H1 (cell line): ENCODE measurements around the gene LGALS1.

Experiments
- BRCA1 ChIP-seq: IDR thresholded peaks from 2 replicates; pipeline ENCODE4 v1.6.1; 2012; ENCODE audit warnings: low read depth, low read length, improper control_type of control experiment
- CTCF ChIP-seq, 3 experiments: IDR thresholded peaks; 1 replicate in 2 of 3; 2 replicates in 1 of 3; pipeline versions ENCODE4 v1.5.1 to v1.6.1; 2011; ENCODE audit warnings: low read length in 3 of 3, mild to moderate bottlenecking in 3 of 3, inconsistent platforms in 2 of 3, low read depth in 1 of 3, moderate library complexity in 1 of 3; ENCODE audit not compliant: insufficient read depth in 1 of 3; ENCODE audit errors: control extremely low read depth in 1 of 3
- EP300 ChIP-seq, 2 experiments: IDR thresholded peaks; 1 replicate in 1 of 2; 2 replicates in 1 of 2; pipeline ENCODE4 v1.6.1; 2011 to 2012; ENCODE audit warnings: low read depth in 2 of 2, low read length in 2 of 2, mild to moderate bottlenecking in 2 of 2, borderline replicate concordance in 1 of 2, inconsistent platforms in 1 of 2, moderate library complexity in 1 of 2
- EZH2 ChIP-seq: fragments of 200-600 bp; sonication (generic); IDR thresholded peaks from 2 replicates; pipeline ENCODE4 v1.7.1; 2012; ENCODE audit warnings: low read depth, mild to moderate bottlenecking, moderate library complexity, low read length, inconsistent platforms; ENCODE audit not compliant: severe bottlenecking
- FOSL1 ChIP-seq: IDR thresholded peaks from 2 replicates; pipeline ENCODE4 v1.6.1; 2011; ENCODE audit warnings: mild to moderate bottlenecking, low read depth, low read length, moderate library complexity; ENCODE audit not compliant: insufficient read depth
- MAFK ChIP-seq: IDR thresholded peaks from 2 replicates; pipeline ENCODE4 v1.6.1; 2012; ENCODE audit warnings: low read depth, mild to moderate bottlenecking, improper control_type of control experiment, low read length
- POLR2A ChIP-seq, 2 experiments: IDR thresholded peaks; 1 replicate in 1 of 2; 2 replicates in 1 of 2; pipeline ENCODE4 v1.6.1; 2011; ENCODE audit warnings: low read depth in 2 of 2, low read length in 2 of 2, mild to moderate bottlenecking in 2 of 2; ENCODE audit errors: control extremely low read depth in 1 of 2
- SRF ChIP-seq: IDR thresholded peaks from 2 replicates; pipeline ENCODE4 v1.6.1; 2011; ENCODE audit warnings: mild to moderate bottlenecking, low read depth, low read length, moderate library complexity
- SUZ12 ChIP-seq: fragments of 200-600 bp; sonication (generic); IDR thresholded peaks from 2 replicates; pipeline ENCODE4 v1.6.1; 2012; ENCODE audit warnings: mild to moderate bottlenecking, inconsistent platforms, low read length, moderate library complexity, mixed read lengths
- USF2 ChIP-seq: IDR thresholded peaks from 2 replicates; pipeline ENCODE4 v1.6.1; 2011; ENCODE audit warnings: low read length, improper control_type of control experiment

- TF ChIP-seq POLR2A (IDR thresholded peaks at IDR 0.05; ENCODE audit: control extremely low read depth in 1 of 2, low read depth in 2 of 2, low read length in 2 of 2) (no peak), CTCF (IDR thresholded peaks at IDR 0.05; ENCODE audit: control extremely low read depth in 1 of 3, insufficient read depth in 1 of 3, low read depth in 1 of 3, low read length in 3 of 3) (no peak), USF2 (no peak), EP300 (IDR thresholded peaks at IDR 0.05; ENCODE audit: borderline replicate concordance in 1 of 2, low read depth in 2 of 2, low read length in 2 of 2) (no peak), BRCA1 (no peak), FOSL1 (no peak), SUZ12 (no peak), MAFK (no peak), EZH2 (no peak), SRF (no peak)
These were observed 34.6 kb upstream of the LGALS1 start for GRCh38 chr22:37640591-37641560.
